Stomach (tissue), 9 donors: ENCODE data around the gene LHX5. TPM values are rescaled to one million over a fixed set of nuclear protein-coding genes. Genes with fewer than 3 reads are reported as not detected.

Source experiments
- DNase-seq, 2 donors: peaks; one replicate each; pipeline versions ENCODE4 v3.0.0 to v3.0.0-alpha.2; 2013 to 2019
- H3K27ac ChIP-seq, 5 donors: fragments of 200-600 bp in 4 of 5; sonication (generic) in 4 of 5; one replicate each; pipeline ENCODE4 v1.5.1; 2013 to 2019; ENCODE audit warnings: mild to moderate bottlenecking in 1 of 5, moderate library complexity in 1 of 5
- H3K27me3 ChIP-seq, 3 donors: fragments of 200-600 bp; sonication (generic); one replicate each; pipeline ENCODE4 v1.5.1; 2017 to 2019; ENCODE audit warnings: mixed run types in 1 of 3
- H3K36me3 ChIP-seq, 4 donors: fragments of 200-600 bp; sonication (generic); 1 replicate in 3 of 4; 2 replicates in 1 of 4; pipeline ENCODE4 v1.5.1; 2016 to 2019
- H3K4me1 ChIP-seq, 4 donors: fragments of 200-600 bp; sonication (generic); one replicate each; pipeline ENCODE4 v1.5.1; 2016 to 2019
- H3K4me3 ChIP-seq, 4 donors: fragments of 200-600 bp; sonication (generic) in 3 of 4; one replicate each; pipeline ENCODE4 v1.5.1; 2016 to 2019; ENCODE audit warnings: mild to moderate bottlenecking in 1 of 4
- H3K9me3 ChIP-seq, 4 donors: fragments of 200-600 bp; sonication (generic); one replicate each; pipeline ENCODE4 v1.5.1; 2016 to 2019
- EP300 ChIP-seq: sonication (generic); formaldehyde crosslinking; IDR thresholded peaks from one replicate; pipeline ENCODE4 v1.6.1; 2017; ENCODE audit warnings: antibody characterized with exemption
- POLR2A ChIP-seq, 4 donors: fragments of 450-650 bp; IDR thresholded peaks; one replicate each; pipeline ENCODE4 v1.6.1; 2016; ENCODE audit warnings: antibody characterized with exemption in 4 of 4, control low read depth in 2 of 4, mild to moderate bottlenecking in 1 of 4, moderate library complexity in 1 of 4
- POLR2AphosphoS5 ChIP-seq, 3 donors: sonication (generic); formaldehyde crosslinking; IDR thresholded peaks; one replicate each; pipeline ENCODE4 v1.6.1; 2016; ENCODE audit warnings: antibody characterized with exemption in 3 of 3
- WGBS, 5 donors: extraction: QIAGEN DNeasy Blood & Tissue Kit in 3 of 5; methylation state at CpG; one replicate each; pipeline versions ENCODE4 v1.1.5 to v1.1.7; 2013 to 2018; 5-methylcytosine and 5-hydroxymethylcytosine counted together
- intact Hi-C: fragments of 100-400 bp; cut with DNase I; formaldehyde crosslinking; loops from one replicate; pipeline ENCODE4 v1.15.1; 2023; ENCODE audit warnings: low total_unique reads
- polyA plus RNA-seq, 3 donors: library from polyadenylated mRNA; stranded (reverse); fragments of 200-250 nt; gene quantifications; one replicate each; pipeline ENCODE4 v1.2.3, GENCODE V29; 2013
- total RNA-seq, 5 donors: library from RNA; depleted of rRNA; stranded (reverse); fragments of >200 nt; gene quantifications; one replicate each; pipeline versions ENCODE4 v1.1.0 to v1.2.3, GENCODE V29; 2014 to 2016
- TF ChIP-seq, protein P1 (sequence below), 7 experiments: fragments of 450-650 bp in 4 of 7; fragments of 200-600 bp in 3 of 7; sonication (generic) in 3 of 7; IDR thresholded peaks; one replicate each; pipeline ENCODE4 v1.5.1; 2016 to 2019; ENCODE audit warnings: antibody characterized with exemption in 7 of 7, control low read depth in 2 of 7, mild to moderate bottlenecking in 1 of 7
- donor health status: healthy with polysubstance abuse.
- donor health status: Bipolar disorder and iron deficiency.
- donor health status: healthy.

LHX5 gene
- total and polyA plus RNA-seq, 8 donors = 0.29 to 1.4 (median 0.45) TPM; not detected in 3

DNA sequence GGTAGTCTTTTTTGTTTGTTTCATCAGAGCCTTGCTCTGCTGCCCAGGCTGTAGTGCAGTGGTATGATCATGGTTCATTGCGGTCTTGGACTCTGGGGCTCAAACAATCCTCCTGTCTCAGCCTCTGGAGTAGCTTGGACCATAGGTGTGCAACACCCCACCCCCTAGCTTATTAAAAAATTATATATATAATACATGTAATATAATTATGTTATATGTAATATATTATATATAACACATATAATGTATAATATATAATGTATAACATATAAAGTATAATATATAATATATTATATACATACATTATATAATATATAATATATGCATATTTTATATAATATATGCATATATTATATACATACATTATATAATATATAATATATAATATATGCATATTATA, 21.8 kb downstream of the LHX5 start:
- no peak for DNase-seq
- Histone ChIP-seq H3K9me3 (peaks cover 0 to 7% (median 5%) of the 10 kb centered on the region in 4 donors), H3K4me1 (no peaks in the 10 kb centered on the region), H3K27me3 (peaks cover 0 to 62% (median 4%) of the 10 kb centered on the region in 3 donors), H3K36me3 (no peaks in the 10 kb centered on the region), H3K27ac (no peak overlapping the region), H3K4me3 (no peak overlapping the region)
- intact Hi-C loops = no loop called here
- WGBS, 5 donors = 96 to 100% (median 96%) methylated on average over 1 of the region's 1 CpG
- TF ChIP-seq POLR2A (IDR thresholded peaks at IDR 0.05) (no peak), POLR2AphosphoS5 (IDR thresholded peaks at IDR 0.05) (no peak), EP300 (no peak)
- TF ChIP-seq, protein P1, sequence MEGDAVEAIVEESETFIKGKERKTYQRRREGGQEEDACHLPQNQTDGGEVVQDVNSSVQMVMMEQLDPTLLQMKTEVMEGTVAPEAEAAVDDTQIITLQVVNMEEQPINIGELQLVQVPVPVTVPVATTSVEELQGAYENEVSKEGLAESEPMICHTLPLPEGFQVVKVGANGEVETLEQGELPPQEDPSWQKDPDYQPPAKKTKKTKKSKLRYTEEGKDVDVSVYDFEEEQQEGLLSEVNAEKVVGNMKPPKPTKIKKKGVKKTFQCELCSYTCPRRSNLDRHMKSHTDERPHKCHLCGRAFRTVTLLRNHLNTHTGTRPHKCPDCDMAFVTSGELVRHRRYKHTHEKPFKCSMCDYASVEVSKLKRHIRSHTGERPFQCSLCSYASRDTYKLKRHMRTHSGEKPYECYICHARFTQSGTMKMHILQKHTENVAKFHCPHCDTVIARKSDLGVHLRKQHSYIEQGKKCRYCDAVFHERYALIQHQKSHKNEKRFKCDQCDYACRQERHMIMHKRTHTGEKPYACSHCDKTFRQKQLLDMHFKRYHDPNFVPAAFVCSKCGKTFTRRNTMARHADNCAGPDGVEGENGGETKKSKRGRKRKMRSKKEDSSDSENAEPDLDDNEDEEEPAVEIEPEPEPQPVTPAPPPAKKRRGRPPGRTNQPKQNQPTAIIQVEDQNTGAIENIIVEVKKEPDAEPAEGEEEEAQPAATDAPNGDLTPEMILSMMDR (IDR thresholded peaks at IDR 0.05) = no peak

DNA sequence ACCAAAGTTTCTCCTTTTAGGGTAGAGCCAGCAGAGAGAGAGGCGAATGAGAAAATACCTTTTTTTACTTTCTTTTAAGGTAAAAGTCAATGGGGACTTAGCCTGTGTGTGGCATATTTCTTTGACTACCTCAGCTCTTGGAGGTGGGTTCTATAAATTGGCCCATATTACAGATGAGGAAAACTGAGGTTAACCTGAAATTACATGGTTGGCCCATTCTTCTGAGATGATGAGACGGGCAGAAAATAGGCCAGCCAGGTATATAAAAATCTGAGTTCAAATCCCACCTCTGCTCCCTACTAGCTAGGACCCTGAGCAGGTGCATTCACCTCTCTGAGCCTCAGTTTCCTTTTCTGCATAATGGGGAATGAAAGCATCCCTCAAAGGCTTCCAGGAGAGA, 22.4 kb downstream of the LHX5 start:
- TF ChIP-seq POLR2A (IDR thresholded peaks at IDR 0.05) = no peak
- TF ChIP-seq, protein P1 (IDR thresholded peaks at IDR 0.05) = no peak
- DNase-seq = no peak
- Histone ChIP-seq H3K27ac (no peak overlapping the region), H3K4me1 (no peaks in the 10 kb centered on the region), H3K9me3 (peaks cover 0 to 7% (median 5%) of the 10 kb centered on the region in 4 donors), H3K27me3 (peaks cover 0 to 60% (median 4%) of the 10 kb centered on the region in 3 donors), H3K4me3 (no peak overlapping the region), H3K36me3 (no peaks in the 10 kb centered on the region)
- 85 to 93% (median 89%) methylated on average over 2 of the region's 2 CpGs for WGBS, 5 donors
- intact Hi-C loops = no loop called here

DNA sequence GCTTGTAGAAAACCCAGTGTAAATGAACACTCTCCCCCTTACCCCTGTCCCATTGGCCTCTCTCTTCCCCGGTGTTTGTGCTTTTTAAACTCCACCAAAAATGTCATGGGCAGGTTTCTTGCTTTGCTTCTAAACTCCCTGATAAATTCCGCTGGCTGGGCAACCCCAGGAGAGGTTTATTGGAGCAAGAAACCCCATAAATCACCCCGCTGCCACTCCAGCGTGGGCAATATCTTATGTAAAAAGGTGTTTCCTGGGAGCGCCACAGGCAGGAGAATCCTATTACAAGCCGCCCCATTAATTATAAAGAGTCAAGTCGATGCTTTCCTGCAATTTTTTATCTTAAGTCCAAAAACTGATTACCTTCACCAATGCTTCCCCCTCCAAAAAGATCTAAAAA, 22.8 kb downstream of the LHX5 start:
- TF ChIP-seq POLR2A (IDR thresholded peaks at IDR 0.05) (no peak), EP300 (no peak), POLR2AphosphoS5 (IDR thresholded peaks at IDR 0.05) (no peak)
- TF ChIP-seq, protein P1 (IDR thresholded peaks at IDR 0.05) = no peak

DNA sequence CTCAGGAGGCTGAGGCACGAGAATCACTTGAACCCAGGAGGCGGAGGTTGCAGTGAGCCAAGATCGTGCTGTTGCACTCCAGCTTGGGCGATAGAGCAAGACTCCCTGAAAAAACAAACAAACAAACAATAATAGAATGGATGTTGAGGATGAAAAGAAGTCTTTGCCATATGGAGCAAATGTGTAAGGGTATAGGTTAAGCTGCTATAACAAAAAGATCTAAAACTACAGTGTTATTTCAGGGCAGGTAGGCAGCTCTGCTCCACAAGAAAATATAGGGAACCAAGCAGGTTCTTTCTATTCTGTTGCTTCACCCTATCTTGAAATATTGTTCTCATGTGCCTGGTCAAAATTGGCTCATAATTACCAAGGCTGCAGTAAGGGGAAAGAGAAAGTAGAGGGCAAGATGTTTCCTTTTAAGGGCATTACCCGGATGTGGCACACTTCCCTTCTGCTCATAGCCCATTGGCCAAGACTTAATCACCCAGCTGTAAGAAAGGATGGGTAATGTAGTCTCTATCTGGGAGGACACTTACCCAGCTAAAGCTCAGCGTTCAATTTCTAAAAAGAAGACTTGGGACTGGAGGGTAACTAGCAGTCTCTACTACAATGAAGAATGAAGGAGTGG, 26.0 kb downstream of the LHX5 start:
- no peak for TF ChIP-seq POLR2A (IDR thresholded peaks at IDR 0.05)
- TF ChIP-seq, protein P1 (IDR thresholded peaks at IDR 0.05) = no peak
- no peak for TF ChIP-seq EP300
- TF ChIP-seq POLR2AphosphoS5 (IDR thresholded peaks at IDR 0.05) = no peak
- Histone ChIP-seq H3K4me3 (no peak overlapping the region), H3K27ac (no peak overlapping the region), H3K27me3 (peaks cover 0 to 84% (median 10%) of the 10 kb centered on the region in 3 donors), H3K4me1 (no peaks in the 10 kb centered on the region), H3K36me3 (no peaks in the 10 kb centered on the region), H3K9me3 (peaks cover 0 to 7% (median 5%) of the 10 kb centered on the region in 4 donors)
- intact Hi-C loops = no loop called here
- WGBS, 5 donors = 75 to 90% (median 88%) methylated on average over 6 of the region's 6 CpGs
- DNase-seq = no peak

More for the DNA sequence above, 22.8 kb downstream of the LHX5 start:
- intact Hi-C loops = no loop called here
- 38 to 47% (median 42%) methylated on average over 7 of the region's 7 CpGs for whole genome bisulfite sequencing, 5 donors
- Histone ChIP-seq H3K27me3 (peaks cover 0 to 60% (median 4%) of the 10 kb centered on the region in 3 donors), H3K9me3 (peaks cover 0 to 7% (median 5%) of the 10 kb centered on the region in 4 donors), H3K4me1 (no peaks in the 10 kb centered on the region), H3K27ac (no peak overlapping the region), H3K4me3 (no peak overlapping the region), H3K36me3 (no peaks in the 10 kb centered on the region)
- DNase-seq = no peak
